Melanocyte of skin (primary cell): ENCODE results near the gene PDE4A. TPM values are rescaled to one million over a fixed set of nuclear protein-coding genes. Genes with fewer than 3 reads are reported as not detected.

Source experiments
- total RNA-seq, 2 donors: library from RNA; depleted of rRNA; stranded (reverse); fragments of >200 nt; gene quantifications; 2 replicates each; pipeline ENCODE4 v1.2.3, GENCODE V29; 2012

The PDE4A gene
- 1 to 10 TPM; 5.3 to 6.5 TPM for total RNA-seq

DNA sequence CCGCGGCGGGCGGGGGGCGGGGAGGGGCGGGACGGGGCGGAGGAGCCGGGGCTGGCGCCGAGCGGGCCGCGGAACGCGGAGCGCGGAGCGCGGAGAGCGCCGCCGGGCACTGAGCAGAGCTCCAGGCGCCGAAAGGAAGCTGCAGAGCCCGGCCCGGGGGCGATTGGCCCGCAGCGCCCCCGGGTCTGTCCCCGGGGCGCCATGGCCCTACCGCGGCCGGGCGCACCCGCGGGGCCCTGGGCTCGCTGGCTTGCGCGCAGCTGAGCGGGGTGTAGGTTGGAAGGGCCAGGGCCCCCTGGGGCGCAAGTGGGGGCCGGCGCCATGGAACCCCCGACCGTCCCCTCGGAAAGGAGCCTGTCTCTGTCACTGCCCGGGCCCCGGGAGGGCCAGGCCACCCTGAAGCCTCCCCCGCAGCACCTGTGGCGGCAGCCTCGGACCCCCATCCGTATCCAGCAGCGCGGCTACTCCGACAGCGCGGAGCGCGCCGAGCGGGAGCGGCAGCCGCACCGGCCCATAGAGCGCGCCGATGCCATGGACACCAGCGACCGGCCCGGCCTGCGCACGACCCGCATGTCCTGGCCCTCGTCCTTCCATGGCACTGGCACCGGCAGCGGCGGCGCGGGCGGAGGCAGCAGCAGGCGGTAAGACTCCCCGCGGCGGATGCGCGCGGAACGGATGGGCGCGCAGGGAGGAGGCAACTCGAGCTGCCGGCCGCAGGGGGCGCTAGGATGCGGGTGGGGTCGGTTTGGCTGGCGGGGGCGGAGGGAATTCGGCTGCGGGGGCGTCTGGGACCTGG is at the start of gene PDE4A:
PDE4A (plus strand) TSS at position 95 of the 796 bp plus-strand sequence; CDS start at position 322, 227 bp downstream.

DNA sequence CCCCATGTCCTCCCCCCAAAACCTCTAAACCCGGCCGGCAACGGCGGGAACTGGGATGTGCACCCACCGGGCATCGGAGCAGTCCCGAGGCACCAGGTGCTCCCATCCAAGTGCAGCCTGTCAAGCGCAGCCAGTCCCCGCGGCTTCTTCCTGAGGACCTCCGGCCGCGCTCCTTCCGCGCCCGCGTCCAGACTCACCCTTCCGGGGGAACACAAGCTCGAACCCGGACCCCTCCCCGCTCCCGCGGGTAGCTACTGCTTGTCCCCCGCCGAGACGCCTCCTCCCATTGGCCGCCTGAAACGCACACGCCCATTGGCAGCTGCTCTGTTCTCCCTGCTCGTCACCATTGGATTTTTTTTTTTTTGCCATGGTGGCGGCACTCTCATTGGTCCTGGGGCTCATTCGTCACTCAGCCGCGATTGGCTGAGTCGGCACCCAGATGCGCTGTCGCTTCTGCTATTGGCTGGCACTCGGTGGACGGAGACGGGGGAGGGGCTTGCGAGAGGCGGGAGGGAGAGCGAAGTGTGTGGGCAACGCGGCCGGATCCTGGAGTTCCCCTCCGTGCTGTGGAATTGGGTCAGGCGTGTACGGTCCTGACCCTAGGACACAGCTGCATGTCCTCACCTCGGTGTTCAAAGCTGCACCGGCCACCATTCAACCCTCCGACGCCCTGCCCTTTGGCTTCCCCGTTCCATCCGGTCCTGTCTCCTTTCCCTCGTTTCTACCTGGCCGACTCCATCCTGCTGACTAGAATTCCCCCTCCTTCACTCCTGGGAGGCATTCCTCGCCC is 39.8 kb upstream of the PDE4A start, which contains the start of gene TYK2:
TYK2 (minus strand) TSS at position 260 of the 790 bp plus-strand sequence. CDS start 2,166 bp downstream, outside the sequence.

GRCh38 chr19:10403137-10404021 is 17.0 kb upstream of the PDE4A start, which contains the start of gene CDC37:
CDC37 (minus strand) TSS chr19:10403542; CDS start chr19:10403479, 63 bp downstream.

DNA sequence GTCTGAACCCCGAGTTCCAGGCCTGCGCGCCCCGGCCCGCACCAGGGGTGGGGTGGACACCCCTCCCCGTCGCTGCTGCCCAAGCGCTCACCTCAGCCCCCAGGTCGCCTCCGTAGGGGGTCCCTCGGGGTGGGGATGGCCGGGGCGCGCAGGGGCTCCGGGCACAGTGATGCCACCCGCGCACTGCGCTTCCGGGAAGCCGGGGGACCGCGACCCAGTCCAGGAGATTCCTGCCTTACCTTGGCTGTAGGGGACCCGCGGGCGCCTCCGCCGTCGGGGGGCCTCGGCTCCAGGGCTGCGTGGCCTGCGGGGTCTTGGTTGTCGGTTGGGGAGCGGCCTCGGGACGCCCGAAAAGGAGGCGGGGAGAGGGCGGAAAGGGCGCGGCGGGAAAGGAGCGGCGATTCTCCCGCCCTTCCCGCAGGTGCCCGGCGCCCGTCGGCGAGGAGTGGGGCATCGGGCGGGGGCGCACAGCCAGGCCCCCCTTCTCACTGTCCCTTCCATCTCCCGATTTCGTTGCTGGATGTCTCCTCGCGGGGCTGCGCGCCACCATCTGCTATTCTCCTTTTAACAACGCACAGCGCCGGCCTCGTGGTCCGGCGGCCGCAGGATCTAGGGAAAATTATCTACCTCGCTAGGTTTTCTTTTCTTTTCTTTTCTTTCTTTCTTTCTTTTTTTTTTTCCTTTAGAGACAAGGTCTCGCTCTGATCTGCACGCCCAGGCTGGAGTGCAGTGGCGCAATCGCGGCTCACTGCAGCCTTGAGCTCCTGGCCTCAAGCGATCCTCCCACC is 82.9 kb downstream of the PDE4A start, which contains the start of gene KEAP1:
KEAP1 (minus strand) TSS at position 355 of the 788 bp plus-strand sequence. CDS start 3,323 bp downstream, outside the sequence.

DNA sequence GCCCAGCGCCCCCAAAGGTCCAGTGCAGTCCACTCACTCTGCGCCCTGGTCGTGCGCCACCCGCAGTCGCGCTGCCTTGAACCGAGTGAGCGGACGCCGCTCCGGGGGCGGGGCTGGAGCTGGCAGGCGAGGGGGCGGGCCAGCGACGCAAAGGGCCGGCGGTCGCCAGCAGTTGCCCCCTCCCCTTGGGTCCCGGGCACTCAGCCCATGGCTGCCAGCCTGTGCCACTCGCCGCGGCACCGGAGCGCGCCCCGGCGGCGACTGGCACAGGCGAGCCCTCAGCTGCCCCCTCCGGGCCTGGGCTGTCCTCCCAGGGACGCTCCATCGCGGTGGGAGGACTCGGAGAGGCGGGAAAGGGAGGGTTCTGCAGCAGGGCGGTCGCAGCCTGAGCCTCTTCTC is 97.0 kb downstream of the PDE4A start, which contains the start of gene S1PR5:
S1PR5 (minus strand) TSS at position 87 of the 399 bp plus-strand sequence. CDS start 2,436 bp downstream, outside the sequence.

Other genes starting within 250 kb of the PDE4A start
- gene DNMT1, start 225.6 kb upstream of the PDE4A start, total RNA-seq: 10 to 100 TPM; 30.6 to 78.9 TPM
- 10 to 100 TPM in 1 of 2 donors, 1 to 10 TPM in 1; 10.0 to 15.3 TPM for gene S1PR2, start 189.2 kb upstream of the PDE4A start, total RNA-seq
- 10 to 100 TPM; 58.5 to 82.6 TPM for gene MRPL4, start 168.3 kb upstream of the PDE4A start, total RNA-seq
- 10 to 100 TPM; 52.9 to 90.2 TPM for gene ICAM1, start 149.4 kb upstream of the PDE4A start, total RNA-seq
- not detected for gene ICAM4, start 133.6 kb upstream of the PDE4A start, total RNA-seq
- gene ICAM5, start 130.6 kb upstream of the PDE4A start, total RNA-seq: under 1 TPM; under 0.01 to 0.33 TPM
- under 1 TPM; 0.33 to 0.34 TPM for gene ZGLP1, start 110.7 kb upstream of the PDE4A start, total RNA-seq
- gene FDX2, start 104.5 kb upstream of the PDE4A start, total RNA-seq: 10 to 100 TPM in 1 of 2 donors, 1 to 10 TPM in 1; 10.0 to 13.3 TPM
- 10 to 100 TPM; 13.1 to 15.3 TPM for gene RAVER1, start 87.0 kb upstream of the PDE4A start, total RNA-seq
- gene ICAM3, start 80.9 kb upstream of the PDE4A start, total RNA-seq: 10 to 100 TPM in 1 of 2 donors, 1 to 10 TPM in 1; 5.5 to 10.3 TPM
- 10 to 100 TPM; 69.5 to 85.6 TPM for gene TYK2, start 40.0 kb upstream of the PDE4A start, total RNA-seq
- 100 to 1,000 TPM; 143 to 207 TPM for gene CDC37, start 17.0 kb upstream of the PDE4A start, total RNA-seq
- gene KEAP1, start 82.8 kb downstream of the PDE4A start, total RNA-seq: 10 to 100 TPM; 67.3 to 71.6 TPM
- gene S1PR5, start 96.9 kb downstream of the PDE4A start, total RNA-seq: under 1 TPM in 1 of 2 donors, not detected in 1; under 0.01 TPM
- 10 to 100 TPM; 26.8 to 35.3 TPM for gene ATG4D, start 123.4 kb downstream of the PDE4A start, total RNA-seq
- gene KRI1, start 145.5 kb downstream of the PDE4A start, total RNA-seq: 10 to 100 TPM in 1 of 2 donors, 1 to 10 TPM in 1; 5.9 to 10.3 TPM
- gene CDKN2D, start 148.4 kb downstream of the PDE4A start, total RNA-seq: 10 to 100 TPM in 1 of 2 donors, 1 to 10 TPM in 1; 10.0 to 12.7 TPM
- not detected for gene AP1M2, start 166.8 kb downstream of the PDE4A start, total RNA-seq
- gene SLC44A2, start 205.0 kb downstream of the PDE4A start, total RNA-seq: 1 to 10 TPM; 6.7 to 9.3 TPM
- gene ILF3, start 233.8 kb downstream of the PDE4A start, total RNA-seq: 100 to 1,000 TPM; 106 to 163 TPM